ENCODE measurements around the gene CES3. TPM values are rescaled to one million over a fixed set of nuclear protein-coding genes. Genes with fewer than 3 reads are reported as not detected.

Gene CES3
- total RNA-seq, 2 donors from 2014 or later = 0.16 to 0.89 TPM

DNA sequence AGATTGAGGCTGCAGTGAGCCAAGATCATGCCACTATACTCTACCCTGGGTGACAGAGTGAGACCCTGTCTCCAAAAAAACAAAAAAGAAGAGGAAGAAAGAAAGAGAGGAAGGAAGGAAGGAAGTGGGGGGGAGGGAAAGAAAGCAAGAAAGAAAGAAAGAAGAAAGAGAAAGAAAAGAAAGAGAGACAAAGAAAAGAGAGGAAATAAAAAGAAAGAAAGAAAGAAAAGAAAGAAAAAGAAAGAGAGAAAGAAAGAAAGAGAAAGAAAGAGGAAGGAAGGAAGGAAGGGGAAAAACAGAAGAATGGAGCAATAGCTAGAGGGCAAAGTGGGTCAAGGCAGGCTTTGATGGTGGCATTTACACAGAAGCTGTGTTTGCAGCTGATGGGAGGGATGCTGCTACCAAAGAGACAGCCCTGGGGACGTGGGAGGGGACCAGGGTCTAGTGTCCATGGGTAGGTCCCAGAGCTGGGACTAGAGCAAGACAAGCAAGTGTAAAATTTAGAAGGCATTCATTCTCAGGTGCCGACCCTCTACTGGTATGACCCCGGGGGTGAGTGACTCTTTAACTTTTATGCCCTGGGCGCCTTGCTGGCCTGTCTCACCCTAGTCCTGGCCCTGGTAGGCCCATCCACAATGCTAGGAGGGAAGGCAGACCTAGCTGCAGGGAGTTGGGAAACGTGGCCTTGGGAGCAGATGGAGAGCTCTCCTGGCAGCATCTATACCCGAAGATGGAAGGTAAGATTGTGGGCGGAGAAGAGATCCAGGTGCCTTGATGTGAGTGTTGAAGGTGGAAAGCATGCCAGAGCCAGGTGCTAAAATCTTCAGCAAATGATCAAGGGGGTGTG is 2.0 kb upstream of the CES3 start:
- TF ChIP-seq, protein P1, sequence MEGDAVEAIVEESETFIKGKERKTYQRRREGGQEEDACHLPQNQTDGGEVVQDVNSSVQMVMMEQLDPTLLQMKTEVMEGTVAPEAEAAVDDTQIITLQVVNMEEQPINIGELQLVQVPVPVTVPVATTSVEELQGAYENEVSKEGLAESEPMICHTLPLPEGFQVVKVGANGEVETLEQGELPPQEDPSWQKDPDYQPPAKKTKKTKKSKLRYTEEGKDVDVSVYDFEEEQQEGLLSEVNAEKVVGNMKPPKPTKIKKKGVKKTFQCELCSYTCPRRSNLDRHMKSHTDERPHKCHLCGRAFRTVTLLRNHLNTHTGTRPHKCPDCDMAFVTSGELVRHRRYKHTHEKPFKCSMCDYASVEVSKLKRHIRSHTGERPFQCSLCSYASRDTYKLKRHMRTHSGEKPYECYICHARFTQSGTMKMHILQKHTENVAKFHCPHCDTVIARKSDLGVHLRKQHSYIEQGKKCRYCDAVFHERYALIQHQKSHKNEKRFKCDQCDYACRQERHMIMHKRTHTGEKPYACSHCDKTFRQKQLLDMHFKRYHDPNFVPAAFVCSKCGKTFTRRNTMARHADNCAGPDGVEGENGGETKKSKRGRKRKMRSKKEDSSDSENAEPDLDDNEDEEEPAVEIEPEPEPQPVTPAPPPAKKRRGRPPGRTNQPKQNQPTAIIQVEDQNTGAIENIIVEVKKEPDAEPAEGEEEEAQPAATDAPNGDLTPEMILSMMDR (IDR thresholded peaks at IDR 0.05) = no peak
- Histone ChIP-seq H3K36me3 (no peaks in the 10 kb centered on the region), H3K4me1 (no peaks in the 10 kb centered on the region), H3K27me3 (no peaks in the 10 kb centered on the region), H3K9me3 (no peaks in the 10 kb centered on the region), H3K27ac (no peak overlapping the region), H3K4me3 (no peak overlapping the region)
- DNase-seq (ENCODE audit: low spot score) = no peak

DNA sequence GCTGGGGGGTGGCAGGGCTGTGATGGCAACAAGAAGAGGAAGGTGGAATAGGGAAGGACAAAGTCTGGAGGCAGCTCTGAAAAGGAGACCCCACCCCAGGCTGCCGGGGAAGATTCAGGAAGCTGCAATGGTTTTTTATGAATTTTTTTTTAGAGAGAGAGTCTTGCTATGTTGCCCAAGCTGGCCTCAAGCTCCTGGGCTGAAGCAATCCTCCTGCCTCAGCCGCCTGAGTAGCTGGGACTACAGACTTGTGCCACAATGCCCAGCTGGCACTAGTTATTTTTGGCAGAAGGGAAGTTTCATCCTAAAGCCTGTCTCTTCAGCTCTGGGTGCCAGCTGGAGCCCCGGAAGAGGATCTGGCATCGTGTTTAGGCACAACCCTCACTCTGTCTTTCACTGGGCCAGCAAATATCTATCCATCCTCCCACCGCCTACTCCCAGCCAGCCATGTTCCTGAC is 1.3 kb upstream of the CES3 start:
- H3K4me1 ChIP-seq = no peaks in the 10 kb centered on the region
- no peaks in the 10 kb centered on the region for H3K27me3 ChIP-seq
- no peaks in the 10 kb centered on the region for H3K36me3 ChIP-seq
- no peak overlapping the region for H3K4me3 ChIP-seq
- TF ChIP-seq, protein P1 (IDR thresholded peaks at IDR 0.05) = no peak
- no peak for DNase-seq (ENCODE audit: low spot score)
- no peaks in the 10 kb centered on the region for H3K9me3 ChIP-seq
- H3K27ac ChIP-seq = no peak overlapping the region

DNA sequence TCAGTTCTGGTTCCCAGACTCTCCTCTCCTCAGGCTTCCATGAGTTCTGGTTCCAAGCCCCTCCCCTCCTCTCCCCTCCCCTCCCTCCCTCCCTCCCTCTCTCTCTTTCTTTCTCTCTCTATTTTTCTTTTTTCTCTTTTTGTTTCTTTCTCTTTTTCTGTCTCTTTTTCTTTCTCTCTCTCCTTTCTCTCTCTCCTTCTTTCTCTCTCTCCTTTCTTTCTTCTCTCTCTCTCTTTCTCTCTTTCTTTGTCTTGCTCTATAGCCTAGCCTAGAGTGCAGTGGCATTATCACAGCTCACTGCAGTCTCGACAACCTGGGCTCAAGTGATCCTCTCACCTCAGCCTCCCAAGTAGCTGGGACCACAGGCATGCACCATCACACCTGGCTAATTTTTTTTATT is 796 bp upstream of the CES3 start:
- Histone ChIP-seq H3K27me3 (no peaks in the 10 kb centered on the region), H3K4me3 (no peak overlapping the region), H3K36me3 (no peaks in the 10 kb centered on the region), H3K4me1 (no peaks in the 10 kb centered on the region), H3K9me3 (no peaks in the 10 kb centered on the region), H3K27ac (no peak overlapping the region)
- TF ChIP-seq, protein P1 (IDR thresholded peaks at IDR 0.05) = no peak
- no peak for DNase-seq (ENCODE audit: low spot score)

DNA sequence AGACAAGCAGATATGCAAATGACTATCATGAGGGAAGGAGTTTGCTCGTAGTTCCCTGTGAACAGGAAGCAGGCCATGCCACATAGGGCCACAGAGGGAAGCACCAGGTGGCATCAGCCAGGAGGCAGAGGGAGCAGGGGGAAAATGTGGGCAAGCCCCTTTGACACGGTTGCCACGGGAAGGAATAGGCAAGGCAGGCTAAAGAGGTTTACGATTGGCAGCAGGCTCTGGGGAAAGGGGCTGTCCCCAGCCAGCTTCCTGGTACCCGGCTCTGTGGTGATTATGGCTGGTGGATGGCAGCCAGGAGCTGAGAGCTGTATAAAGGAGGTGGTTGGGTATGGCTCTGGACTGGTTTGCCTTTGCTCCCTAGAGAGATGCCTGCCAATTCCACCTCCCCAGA is 848 bp downstream of the CES3 start:
- TF ChIP-seq, protein P1 (IDR thresholded peaks at IDR 0.05) = no peak
- H3K4me1 ChIP-seq = no peaks in the 10 kb centered on the region
- DNase-seq (ENCODE audit: low spot score) = no peak
- H3K4me3 ChIP-seq = no peak overlapping the region
- no peaks in the 10 kb centered on the region for H3K27me3 ChIP-seq
- H3K36me3 ChIP-seq = no peaks in the 10 kb centered on the region
- no peak overlapping the region for H3K27ac ChIP-seq
- no peaks in the 10 kb centered on the region for H3K9me3 ChIP-seq

DNA sequence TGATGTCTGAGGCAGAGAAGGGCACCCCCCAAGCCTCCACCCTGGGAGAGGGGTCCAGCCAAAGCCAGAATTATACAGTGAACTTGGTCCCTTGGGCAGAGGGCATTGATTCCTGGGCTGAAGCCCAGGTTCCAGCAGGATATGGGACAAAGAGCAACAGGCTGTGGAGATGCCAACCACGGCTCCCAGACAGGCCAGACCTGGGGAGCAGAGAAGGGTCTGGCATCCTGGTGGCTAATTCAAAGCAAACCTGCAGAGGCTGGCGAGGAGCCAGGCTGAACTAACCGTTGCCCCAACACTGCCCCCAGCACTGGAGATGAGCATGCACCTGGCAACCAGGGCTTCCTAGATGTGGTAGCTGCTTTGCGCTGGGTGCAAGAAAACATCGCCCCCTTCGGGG is 3.0 kb downstream of the CES3 start:
- Histone ChIP-seq H3K4me1 (no peaks in the 10 kb centered on the region), H3K4me3 (no peak overlapping the region), H3K27ac (no peak overlapping the region), H3K27me3 (no peaks in the 10 kb centered on the region), H3K36me3 (no peaks in the 10 kb centered on the region), H3K9me3 (no peaks in the 10 kb centered on the region)
- no peak for DNase-seq (ENCODE audit: low spot score)
- TF ChIP-seq, protein P1 (IDR thresholded peaks at IDR 0.05) = no peak
